Measurements from ENCODE around the gene SRF.
A peak's percentile ranks its signal among the peaks of the same experiment; 100 is the strongest.
"Not testable (repeated sequence)": the region's sequence is repeated elsewhere in the genome, so short reads cannot be mapped to it uniquely, and the experiment has no call there.

SRF gene

GRCh38 chr6:43170931-43171706 lies at the start of gene SRF:
SRF (plus strand) TSS chr6:43171269; CDS start chr6:43171657, 388 bp downstream.
- peaks cover 25% of the 10 kb centered on the region for H3K4me1 ChIP-seq (ENCODE audit: insufficient read depth, low read length)
- H3K27me3 ChIP-seq (ENCODE audit: insufficient read depth, low read length) = no peaks in the 10 kb centered on the region
- H3K4me3 ChIP-seq (ENCODE audit: low read length) = peak within 1 kb of the TSS; percentile 79
- peak within 1 kb of the TSS; percentile 17 for H2AFZ ChIP-seq (ENCODE audit: low read depth, low read length)
- no peaks in the 10 kb centered on the region for H3K9me3 ChIP-seq (ENCODE audit: low read length)
- peaks cover 15% of the 10 kb centered on the region for H3K36me3 ChIP-seq (ENCODE audit: insufficient read depth, low read length)

- Histone ChIP-seq H3K9me3 (ENCODE audit: low read length) (no peaks in the 10 kb centered on the region), H3K4me3 (ENCODE audit: low read length) (no peak overlapping the region), H2AFZ (ENCODE audit: low read depth, low read length) (no peak overlapping the region), H3K36me3 (ENCODE audit: insufficient read depth, low read length) (no peaks in the 10 kb centered on the region), H3K4me1 (ENCODE audit: insufficient read depth, low read length) (peaks cover 6% of the 10 kb centered on the region), H3K27me3 (ENCODE audit: insufficient read depth, low read length) (no peaks in the 10 kb centered on the region)
Observed at GRCh38 chr6:43122146-43122545, 48.9 kb upstream of the SRF start.

GRCh38 chr6:43123461-43124314 lies 47.4 kb upstream of the SRF start:
- no peaks in the 10 kb centered on the region for H3K9me3 ChIP-seq (ENCODE audit: low read length)
- no peaks in the 10 kb centered on the region for H3K27me3 ChIP-seq (ENCODE audit: insufficient read depth, low read length)
- H3K4me3 ChIP-seq (ENCODE audit: low read length) = no peak overlapping the region
- H3K36me3 ChIP-seq (ENCODE audit: insufficient read depth, low read length) = no peaks in the 10 kb centered on the region
- H2AFZ ChIP-seq (ENCODE audit: low read depth, low read length) = no peak overlapping the region
- peaks cover 6% of the 10 kb centered on the region for H3K4me1 ChIP-seq (ENCODE audit: insufficient read depth, low read length)

- Histone ChIP-seq H2AFZ (ENCODE audit: low read depth, low read length) (no peak overlapping the region), H3K27me3 (ENCODE audit: insufficient read depth, low read length) (no peaks in the 10 kb centered on the region), H3K4me1 (ENCODE audit: insufficient read depth, low read length) (peaks cover 6% of the 10 kb centered on the region), H3K9me3 (ENCODE audit: low read length) (no peaks in the 10 kb centered on the region), H3K4me3 (ENCODE audit: low read length) (no peak overlapping the region), H3K36me3 (ENCODE audit: insufficient read depth, low read length) (no peaks in the 10 kb centered on the region)
Observed at GRCh38 chr6:43124481-43124880, 46.6 kb upstream of the SRF start.

- Histone ChIP-seq H3K4me1 (ENCODE audit: insufficient read depth, low read length) (peaks cover 6% of the 10 kb centered on the region), H2AFZ (ENCODE audit: low read depth, low read length) (no peak overlapping the region), H3K27me3 (ENCODE audit: insufficient read depth, low read length) (no peaks in the 10 kb centered on the region), H3K9me3 (ENCODE audit: low read length) (no peaks in the 10 kb centered on the region), H3K36me3 (ENCODE audit: insufficient read depth, low read length) (no peaks in the 10 kb centered on the region), H3K4me3 (ENCODE audit: low read length) (no peak overlapping the region)
Observed at GRCh38 chr6:43125119-43125518, 46.0 kb upstream of the SRF start.

GRCh38 chr6:43125555-43125954 lies 45.5 kb upstream of the SRF start:
- no peak overlapping the region for H2AFZ ChIP-seq (ENCODE audit: low read depth, low read length)
- no peaks in the 10 kb centered on the region for H3K9me3 ChIP-seq (ENCODE audit: low read length)
- no peak overlapping the region for H3K4me3 ChIP-seq (ENCODE audit: low read length)
- peaks cover 6% of the 10 kb centered on the region for H3K4me1 ChIP-seq (ENCODE audit: insufficient read depth, low read length)
- H3K27me3 ChIP-seq (ENCODE audit: insufficient read depth, low read length) = no peaks in the 10 kb centered on the region
- peaks cover 4% of the 10 kb centered on the region for H3K36me3 ChIP-seq (ENCODE audit: insufficient read depth, low read length)

- Histone ChIP-seq H2AFZ (ENCODE audit: low read depth, low read length) (no peak overlapping the region), H3K4me3 (ENCODE audit: low read length) (no peak overlapping the region), H3K4me1 (ENCODE audit: insufficient read depth, low read length) (peaks cover 6% of the 10 kb centered on the region), H3K9me3 (ENCODE audit: low read length) (no peaks in the 10 kb centered on the region), H3K36me3 (ENCODE audit: insufficient read depth, low read length) (peaks cover 17% of the 10 kb centered on the region), H3K27me3 (ENCODE audit: insufficient read depth, low read length) (no peaks in the 10 kb centered on the region)
Observed at GRCh38 chr6:43127180-43127579, 43.9 kb upstream of the SRF start.

GRCh38 chr6:43127877-43128276 lies 43.2 kb upstream of the SRF start:
- Histone ChIP-seq H3K9me3 (ENCODE audit: low read length) (no peaks in the 10 kb centered on the region), H2AFZ (ENCODE audit: low read depth, low read length) (no peak overlapping the region), H3K27me3 (ENCODE audit: insufficient read depth, low read length) (no peaks in the 10 kb centered on the region), H3K4me3 (ENCODE audit: low read length) (no peak overlapping the region), H3K4me1 (ENCODE audit: insufficient read depth, low read length) (peaks cover 6% of the 10 kb centered on the region), H3K36me3 (ENCODE audit: insufficient read depth, low read length) (peaks cover 24% of the 10 kb centered on the region)

GRCh38 chr6:43128926-43129325 lies 42.1 kb upstream of the SRF start:
- H2AFZ ChIP-seq (ENCODE audit: low read depth, low read length) = no peak overlapping the region
- H3K4me3 ChIP-seq (ENCODE audit: low read length) = no peak overlapping the region
- no peaks in the 10 kb centered on the region for H3K27me3 ChIP-seq (ENCODE audit: insufficient read depth, low read length)
- H3K4me1 ChIP-seq (ENCODE audit: insufficient read depth, low read length) = peaks cover 2% of the 10 kb centered on the region
- H3K36me3 ChIP-seq (ENCODE audit: insufficient read depth, low read length) = peaks cover 26% of the 10 kb centered on the region
- no peaks in the 10 kb centered on the region for H3K9me3 ChIP-seq (ENCODE audit: low read length)

- Histone ChIP-seq H2AFZ (ENCODE audit: low read depth, low read length) (no peak overlapping the region), H3K27me3 (ENCODE audit: insufficient read depth, low read length) (no peaks in the 10 kb centered on the region), H3K9me3 (ENCODE audit: low read length) (no peaks in the 10 kb centered on the region), H3K4me1 (ENCODE audit: insufficient read depth, low read length) (no peaks in the 10 kb centered on the region), H3K4me3 (ENCODE audit: low read length) (no peak overlapping the region), H3K36me3 (ENCODE audit: insufficient read depth, low read length) (peaks cover 26% of the 10 kb centered on the region)
Observed at GRCh38 chr6:43129434-43130194, 41.5 kb upstream of the SRF start.

GRCh38 chr6:43130429-43130828 lies 40.6 kb upstream of the SRF start:
- Histone ChIP-seq H3K4me1 (ENCODE audit: insufficient read depth, low read length) (no peaks in the 10 kb centered on the region), H3K36me3 (ENCODE audit: insufficient read depth, low read length) (peaks cover 27% of the 10 kb centered on the region), H3K9me3 (ENCODE audit: low read length) (no peaks in the 10 kb centered on the region), H2AFZ (ENCODE audit: low read depth, low read length) (no peak overlapping the region), H3K4me3 (ENCODE audit: low read length) (no peak overlapping the region), H3K27me3 (ENCODE audit: insufficient read depth, low read length) (no peaks in the 10 kb centered on the region)

- not testable (repeated sequence) for H3K27me3 ChIP-seq (ENCODE audit: insufficient read depth, low read length); H2AFZ ChIP-seq (ENCODE audit: low read depth, low read length); H3K4me3 ChIP-seq (ENCODE audit: low read length); H3K9me3 ChIP-seq (ENCODE audit: low read length); H3K4me1 ChIP-seq (ENCODE audit: insufficient read depth, low read length)
- H3K36me3 ChIP-seq (ENCODE audit: insufficient read depth, low read length) = peaks cover 27% of the 10 kb centered on the region
Observed at GRCh38 chr6:43131379-43131778, 39.7 kb upstream of the SRF start.

GRCh38 chr6:43138267-43138666 lies 32.8 kb upstream of the SRF start:
- Histone ChIP-seq H3K27me3 (ENCODE audit: insufficient read depth, low read length) (no peaks in the 10 kb centered on the region), H3K4me1 (ENCODE audit: insufficient read depth, low read length) (peaks cover 5% of the 10 kb centered on the region), H3K4me3 (ENCODE audit: low read length) (no peak overlapping the region), H2AFZ (ENCODE audit: low read depth, low read length) (no peak overlapping the region), H3K36me3 (ENCODE audit: insufficient read depth, low read length) (peaks cover 5% of the 10 kb centered on the region), H3K9me3 (ENCODE audit: low read length) (no peaks in the 10 kb centered on the region)
